Endothelial cell of hepatic sinusoid (primary cell): ENCODE data around the gene HPS6.
"Not testable (repeated sequence)": the region's sequence is repeated elsewhere in the genome, so short reads cannot be mapped to it uniquely, and the experiment has no call there.

Experiments used
- in situ Hi-C: cut with HindIII; loops from 2 replicates; pipeline ENCODE4 v1.10.0; 2017; ENCODE audit warnings: low sequenced_read_pairs

The HPS6 gene

DNA sequence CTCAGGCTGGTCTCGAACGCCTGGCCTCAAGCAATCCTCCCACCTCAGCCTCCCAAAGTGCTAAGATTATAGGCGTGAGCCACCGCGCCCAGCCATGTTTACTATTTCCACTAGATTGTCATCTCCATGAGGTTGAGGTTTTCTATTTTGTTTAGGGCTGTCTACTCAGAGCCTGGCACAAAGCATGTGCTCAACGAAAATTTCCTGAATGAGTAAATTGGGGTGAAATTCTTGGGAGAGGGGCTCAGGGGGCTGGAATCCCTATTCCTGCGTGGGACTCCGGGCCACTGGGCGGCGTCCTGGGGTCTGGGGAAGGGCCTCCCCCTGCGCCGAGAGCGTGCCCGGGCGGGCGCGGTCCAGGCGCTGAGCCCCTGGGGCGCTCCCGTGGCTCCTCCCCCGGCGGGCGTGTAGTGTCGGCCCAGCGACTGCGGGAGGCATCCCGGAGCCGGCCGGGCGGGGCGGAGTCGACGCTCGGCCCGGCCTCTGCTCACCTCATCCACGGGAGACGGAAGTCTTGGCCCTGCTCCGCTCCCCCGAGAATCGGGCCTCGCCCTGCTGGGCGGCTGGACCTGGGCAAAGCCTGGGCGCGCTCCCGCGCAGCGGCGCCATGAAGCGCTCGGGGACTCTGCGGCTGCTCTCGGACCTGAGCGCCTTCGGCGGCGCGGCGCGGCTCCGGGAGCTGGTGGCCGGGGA is at the start of gene HPS6:
TSS of gene HPS6 (plus strand) at position 482 of the 693 bp plus-strand sequence. CDS start at position 608, 126 bp downstream.
- in situ Hi-C loops: no loop called here

DNA sequence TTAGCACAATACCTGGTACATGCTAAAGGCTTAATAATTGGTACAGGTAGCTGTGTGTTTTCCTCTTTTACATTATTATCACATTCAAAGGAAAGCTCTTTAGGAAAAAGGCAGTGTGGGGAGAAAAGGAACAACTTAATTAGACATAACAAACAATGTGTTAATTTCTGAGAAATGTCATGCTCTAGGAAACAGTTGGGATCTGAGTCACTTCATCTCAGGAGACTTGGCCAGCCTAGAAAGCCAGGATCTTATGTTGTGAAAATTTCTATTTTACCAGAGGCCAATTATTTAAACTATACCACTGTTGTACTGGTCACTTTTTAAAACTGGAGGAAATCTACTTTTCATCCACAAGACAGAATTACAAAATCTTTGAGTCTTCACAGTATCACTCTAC is 48.7 kb upstream of the HPS6 start:
- in situ Hi-C loops: no loop called here

GRCh38 chr10:102017295-102017694 is 47.9 kb upstream of the HPS6 start:
- in situ Hi-C loops: no loop called here

GRCh38 chr10:102020938-102021337 is 44.2 kb upstream of the HPS6 start:
- in situ Hi-C loops: no loop called here

DNA sequence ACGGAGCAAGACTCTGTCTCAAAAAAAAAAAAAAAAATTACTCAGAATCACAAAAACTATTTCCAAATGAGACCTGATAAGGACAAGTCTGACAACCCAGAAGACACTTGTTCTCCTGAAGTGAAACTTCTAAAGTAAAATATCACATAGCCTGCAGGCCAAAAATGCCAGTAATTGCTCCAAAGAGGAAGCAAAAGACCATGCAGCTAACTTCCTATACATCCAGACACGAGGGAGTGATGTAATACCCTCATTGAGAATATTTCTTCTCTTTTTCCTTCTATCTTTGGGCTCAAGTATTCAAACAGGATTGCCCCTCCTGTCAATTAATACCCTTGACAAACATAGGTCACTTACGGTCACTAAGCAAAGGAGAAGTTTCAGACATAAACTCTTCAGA is 40.4 kb upstream of the HPS6 start:
- in situ Hi-C loops: loop anchor here (5.0 kb wide), 1 partner anchor 78 kb away; no protein-coding TSS in a partner anchor

DNA sequence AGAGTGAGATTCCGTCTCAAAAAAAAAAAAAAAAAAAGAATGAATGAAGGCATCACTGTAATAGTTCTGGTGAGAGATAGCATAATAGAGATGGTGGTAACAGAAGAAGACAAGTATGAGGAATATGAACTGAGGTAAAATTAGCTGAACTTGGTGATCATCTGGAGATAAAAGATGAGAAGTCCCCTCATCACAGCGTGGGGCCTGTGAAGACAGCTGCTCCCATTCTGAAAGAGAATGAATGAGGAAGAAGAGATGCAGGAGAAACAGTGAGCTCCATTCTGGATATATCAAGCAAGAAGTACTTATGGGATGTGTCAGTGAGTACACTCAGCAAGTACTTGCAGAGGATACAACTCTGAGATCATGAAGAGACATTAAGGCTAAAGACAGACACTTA is 37.9 kb upstream of the HPS6 start:
- in situ Hi-C loops: loop anchor here (5.0 kb wide), 1 partner anchor 75 kb away; no protein-coding TSS in a partner anchor

DNA sequence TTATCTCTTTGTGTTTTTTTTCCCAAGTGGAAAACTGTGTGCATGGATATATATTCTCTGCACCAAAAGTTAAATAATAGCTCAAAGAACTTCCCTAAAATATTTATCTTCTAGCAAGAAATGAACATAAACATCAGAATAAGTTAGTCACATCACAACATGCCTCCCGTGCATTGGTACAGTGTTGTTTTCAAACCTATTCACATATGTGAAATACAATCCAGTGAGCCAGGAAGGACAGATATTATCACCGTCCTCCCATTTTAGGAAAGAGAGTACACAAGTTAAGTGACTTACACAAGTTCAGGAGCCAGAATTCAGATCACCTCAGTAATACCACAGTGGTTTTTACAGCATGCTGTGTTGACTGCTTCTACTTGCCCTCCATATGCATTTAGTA is 31.4 kb upstream of the HPS6 start:
- in situ Hi-C loops: no loop called here

GRCh38 chr10:102035807-102036206 is 29.3 kb upstream of the HPS6 start:
- in situ Hi-C loops: not testable (repeated sequence)

DNA sequence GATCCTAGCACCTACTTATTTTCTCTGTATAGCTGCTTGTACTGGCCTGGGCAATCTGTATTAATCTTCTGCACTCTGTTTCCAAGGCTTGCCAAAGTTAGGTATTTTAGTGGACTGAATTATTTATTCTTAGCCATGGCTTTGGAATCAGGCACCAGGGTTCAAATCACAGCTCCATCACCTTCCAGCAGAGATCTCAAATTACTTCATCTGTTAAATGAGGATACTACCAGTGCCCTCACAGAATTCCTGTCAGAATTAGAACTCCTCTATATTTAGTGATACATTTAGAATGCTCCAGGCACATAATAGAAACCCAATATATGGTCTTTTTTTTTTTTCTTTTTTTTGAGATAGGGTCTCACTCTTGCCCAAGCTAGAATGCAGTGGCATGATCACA is 26.7 kb upstream of the HPS6 start:
- in situ Hi-C loops: no loop called here

GRCh38 chr10:102040305-102041050 is 24.7 kb upstream of the HPS6 start:
- in situ Hi-C loops: no loop called here

DNA sequence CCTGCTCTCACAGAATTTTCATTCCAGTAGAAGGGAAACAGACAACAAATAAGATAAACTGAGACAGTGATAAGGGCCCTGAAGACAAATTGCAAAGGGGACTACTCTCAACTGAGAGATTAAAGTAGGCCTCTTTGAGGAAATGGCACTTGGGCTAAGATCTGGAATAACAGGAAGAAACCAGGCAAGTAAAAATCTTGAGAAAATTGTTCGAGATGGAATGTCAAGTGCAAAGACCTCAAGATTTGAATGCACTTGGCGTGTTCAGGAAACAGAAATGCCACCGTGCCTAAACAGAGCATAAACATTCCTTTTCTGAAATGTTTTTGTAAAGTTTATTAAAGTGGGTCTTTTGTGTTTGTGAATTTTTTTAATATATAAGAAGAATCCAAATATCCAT is 19.9 kb upstream of the HPS6 start:
- in situ Hi-C loops: no loop called here

DNA sequence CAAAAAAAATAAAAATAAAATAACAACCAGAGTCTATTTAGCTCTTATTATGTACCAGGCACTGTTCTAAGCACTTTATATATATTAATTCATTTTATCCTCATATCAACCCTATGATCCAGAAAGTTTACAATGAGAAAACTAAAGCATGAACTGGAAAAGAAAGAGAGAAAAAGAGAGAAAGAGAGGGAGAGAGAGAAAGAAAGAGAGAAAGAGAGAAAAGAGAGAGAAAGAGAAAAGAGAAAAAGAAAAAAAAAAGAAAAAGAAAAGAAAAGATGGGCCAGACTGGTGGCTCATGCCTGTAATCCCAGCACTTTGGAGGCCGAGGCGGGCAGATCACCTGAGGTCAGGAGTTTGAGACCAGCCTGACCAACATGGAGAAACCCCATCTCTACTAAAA is 19.1 kb upstream of the HPS6 start:
- in situ Hi-C loops: no loop called here

DNA sequence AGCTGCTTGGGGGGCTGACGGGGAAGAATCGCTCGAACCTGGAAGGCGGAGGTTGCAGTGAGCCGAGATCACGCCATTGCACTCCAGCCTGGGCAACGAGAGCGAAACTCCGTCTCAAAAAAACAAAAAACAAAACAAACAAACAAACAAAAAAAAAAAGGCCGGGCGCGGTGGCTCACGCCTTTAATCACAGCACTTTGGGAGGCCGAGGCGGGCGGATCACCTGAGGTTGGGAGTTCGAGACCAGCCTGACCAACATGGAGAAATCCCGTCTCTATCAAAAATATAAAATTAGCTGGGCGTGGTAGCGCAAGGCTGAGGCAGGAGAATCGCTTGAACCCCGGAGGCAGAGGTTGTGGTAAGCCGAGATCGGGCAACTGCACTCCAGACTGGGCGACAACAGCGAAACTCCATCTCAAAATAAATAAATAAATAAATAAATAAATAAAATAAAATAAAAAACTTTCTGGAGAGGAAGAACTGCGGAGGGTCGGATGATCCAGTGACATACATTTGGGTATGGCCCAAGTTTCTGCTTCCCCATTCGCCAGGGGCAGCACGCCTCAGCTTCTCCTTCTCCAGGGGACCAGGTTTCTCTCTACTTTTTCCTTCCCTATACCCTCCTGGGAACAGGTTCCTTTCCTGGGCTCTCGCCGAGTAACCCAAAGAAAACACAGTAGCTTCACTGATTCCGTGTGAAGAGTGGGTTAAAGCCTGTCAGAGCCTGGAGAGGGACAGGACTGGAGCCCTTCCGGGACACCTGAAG is 10.1 kb upstream of the HPS6 start:
- in situ Hi-C loops: not testable (repeated sequence)

GRCh38 chr10:102055647-102056419 is 9.3 kb upstream of the HPS6 start, which contains the start of gene ARMH3:
TSS of gene ARMH3 (minus strand) at chr10:102056173. CDS start at chr10:102040114, 16,059 bp downstream.
- in situ Hi-C loops: no loop called here

GRCh38 chr10:102059987-102060386 is 5.2 kb upstream of the HPS6 start:
- in situ Hi-C loops: no loop called here

- in situ Hi-C loops: no loop called here
Measured at GRCh38 chr10:102064503-102064867, 664 bp upstream of the HPS6 start.

DNA sequence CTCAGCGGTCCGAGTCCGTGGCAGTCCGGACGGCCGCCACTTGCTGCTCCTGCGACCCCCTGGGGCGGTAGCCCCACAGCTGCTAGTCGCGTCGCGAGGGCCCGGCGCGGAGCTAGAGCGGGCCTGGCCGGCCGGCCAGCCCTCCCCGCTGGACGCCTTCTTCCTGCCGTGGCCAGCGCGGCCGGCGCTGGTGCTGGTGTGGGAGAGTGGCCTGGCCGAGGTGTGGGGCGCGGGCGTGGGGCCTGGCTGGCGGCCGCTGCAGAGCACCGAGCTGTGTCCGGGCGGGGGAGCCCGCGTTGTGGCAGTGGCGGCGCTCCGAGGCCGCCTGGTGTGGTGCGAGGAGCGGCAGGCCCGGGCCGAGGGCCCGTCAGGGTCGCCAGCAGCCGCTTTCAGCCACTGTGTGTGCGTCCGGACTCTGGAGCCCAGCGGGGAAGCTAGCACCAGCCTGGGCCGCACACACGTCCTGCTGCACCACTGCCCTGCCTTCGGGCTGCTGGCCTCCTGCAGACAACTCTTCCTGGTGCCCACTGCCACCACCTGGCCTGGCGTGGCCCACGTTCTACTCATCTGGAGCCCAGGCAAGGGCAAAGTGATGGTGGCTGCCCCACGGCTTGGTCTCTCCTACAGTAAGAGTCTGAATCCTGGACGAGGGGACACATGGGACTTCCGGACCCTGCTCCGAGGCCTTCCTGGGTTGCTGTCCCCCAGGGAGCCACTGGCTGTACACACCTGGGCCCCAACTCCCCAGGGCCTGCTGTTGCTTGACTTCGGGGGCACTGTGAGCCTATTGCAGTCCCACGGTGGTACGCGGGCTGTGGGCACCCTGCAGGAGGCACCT is 631 bp downstream of the HPS6 start:
- in situ Hi-C loops: no loop called here

GRCh38 chr10:102066399-102067088 is 1.4 kb downstream of the HPS6 start:
- in situ Hi-C loops: no loop called here
